GM10248 (cell line): Measurements from ENCODE around the gene RERE.
A peak's percentile ranks its signal among the peaks of the same experiment; 100 is the strongest.

Experiments used
- CTCF ChIA-PET: fragments of 300-600 bp; sonication (Branson Sonifier 250); formaldehyde crosslinking; extraction: SDS; loops from one replicate; lab custom pipeline; 2021; ENCODE audit warnings: antibody characterized with exemption; lab: Yijun Ruan, JAX
- POLR2A ChIA-PET: fragments of 350-650 bp; sonication (Branson Sonifier 250); formaldehyde crosslinking; extraction: SDS; loops from one replicate; lab custom pipeline; 2020; ENCODE audit warnings: antibody characterized with exemption; lab: Yijun Ruan, JAX
- DNase-seq: peaks from one replicate; pipeline ENCODE4 v3.0.0; 2012; ENCODE audit errors: extremely low spot score
- CTCF ChIP-seq: IDR thresholded peaks from 2 replicates; pipeline ENCODE4 v1.5.1; 2012; ENCODE audit warnings: mild to moderate bottlenecking, low read depth; ENCODE audit errors: extremely low read depth, missing control alignments, control extremely low read depth

The RERE gene

GRCh38 chr1:8563944-8564537, 253.4 kb downstream of the RERE start:
- TF ChIP-seq CTCF = no peak
- DNase-seq = no peak
- ChIA-PET CTCF (interaction anchor here (1.5 to 10.8 kb wide), 5 partner anchors 11 to 284 kb away, joined by 3 to 134 read pairs (median 7); no protein-coding TSS in a partner anchor), POLR2A (no interaction called here)

GRCh38 chr1:8562881-8563865, 254.3 kb downstream of the RERE start:
- POLR2A ChIA-PET = no interaction called here

GRCh38 chr1:8562222-8562621, 255.2 kb downstream of the RERE start:
- no peak for DNase-seq
- TF ChIP-seq CTCF = no peak
- POLR2A ChIA-PET = no interaction called here
- CTCF ChIA-PET = interaction anchor here (1.0 to 10.8 kb wide), 32 partner anchors 8 to 285 kb away, joined by 3 to 134 read pairs (median 6); no protein-coding TSS in a partner anchor

More at GRCh38 chr1:8562881-8563865, 254.3 kb downstream of the RERE start:
- no peak for DNase-seq
- TF ChIP-seq CTCF = no peak
- CTCF ChIA-PET = interaction anchor here (1.1 to 10.8 kb wide), 12 partner anchors 7 to 284 kb away, joined by 3 to 134 read pairs (median 10); no protein-coding TSS in a partner anchor

GRCh38 chr1:8560611-8561544, 256.6 kb downstream of the RERE start:
- peak; percentile 86 for TF ChIP-seq CTCF
- CTCF ChIA-PET = interaction anchor here (0.6 to 10.8 kb wide), 42 partner anchors 9 to 287 kb away, joined by 3 to 134 read pairs (median 6); no protein-coding TSS in a partner anchor
- POLR2A ChIA-PET = no interaction called here
- peak; percentile 37 for DNase-seq

GRCh38 chr1:8560035-8560434, 257.4 kb downstream of the RERE start:
- CTCF ChIA-PET = interaction anchor here (0.6 to 10.8 kb wide), 16 partner anchors 8 to 288 kb away, joined by 3 to 134 read pairs (median 11); no protein-coding TSS in a partner anchor
- TF ChIP-seq CTCF = no peak
- DNase-seq = no peak
- POLR2A ChIA-PET = no interaction called here
